M059J (cell line): ENCODE results near the gene KRTAP9-3. TPM values are rescaled to one million over a fixed set of nuclear protein-coding genes. Genes with fewer than 3 reads are reported as not detected.
"Not testable (repeated sequence)": the region's sequence is repeated elsewhere in the genome, so short reads cannot be mapped to it uniquely, and the experiment has no call there.

Experiments used
- DNase-seq: peaks from one replicate; pipeline ENCODE4 v3.0.0-alpha.2; 2012; ENCODE audit warnings: low read depth
- total RNA-seq: library from RNA; depleted of rRNA; stranded (reverse); fragments of >200 nt; shearing (Covaris generic); gene quantifications from 2 replicates; pipeline ENCODE4 v1.2.3, GENCODE V29; 2014; rRNA removed

Gene KRTAP9-3, protein sequence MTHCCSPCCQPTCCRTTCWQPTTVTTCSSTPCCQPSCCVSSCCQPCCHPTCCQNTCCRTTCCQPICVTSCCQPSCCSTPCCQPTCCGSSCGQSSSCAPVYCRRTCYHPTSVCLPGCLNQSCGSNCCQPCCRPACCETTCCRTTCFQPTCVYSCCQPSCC
- not detected in 2 replicates for total RNA-seq

DNA sequence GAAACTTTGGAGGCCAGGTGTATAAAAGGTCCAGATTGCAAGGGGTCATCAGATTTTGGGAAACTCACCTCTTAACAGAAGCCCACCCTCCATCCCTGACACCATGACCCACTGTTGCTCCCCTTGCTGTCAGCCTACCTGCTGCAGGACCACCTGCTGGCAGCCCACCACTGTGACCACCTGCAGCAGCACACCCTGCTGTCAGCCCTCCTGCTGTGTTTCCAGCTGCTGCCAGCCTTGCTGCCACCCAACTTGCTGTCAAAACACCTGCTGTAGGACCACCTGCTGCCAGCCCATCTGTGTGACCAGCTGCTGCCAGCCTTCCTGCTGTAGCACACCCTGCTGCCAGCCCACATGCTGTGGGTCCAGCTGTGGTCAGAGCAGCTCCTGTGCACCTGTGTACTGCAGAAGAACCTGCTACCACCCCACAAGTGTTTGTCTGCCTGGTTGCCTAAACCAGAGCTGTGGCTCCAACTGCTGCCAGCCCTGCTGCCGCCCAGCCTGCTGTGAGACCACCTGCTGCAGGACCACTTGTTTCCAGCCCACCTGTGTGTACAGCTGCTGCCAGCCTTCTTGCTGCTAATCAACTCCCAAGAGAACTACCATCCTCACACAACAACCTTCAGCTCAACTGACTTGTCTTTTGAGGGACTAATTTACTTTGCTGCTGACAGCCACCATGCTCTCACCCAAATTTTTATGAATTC lies at the start of gene KRTAP9-3:
Gene KRTAP9-3 (plus strand): TSS at position 51 of the 707 bp plus-strand sequence. CDS start 53 bp downstream, at position 104.
- DNase-seq = not testable (repeated sequence)

DNA sequence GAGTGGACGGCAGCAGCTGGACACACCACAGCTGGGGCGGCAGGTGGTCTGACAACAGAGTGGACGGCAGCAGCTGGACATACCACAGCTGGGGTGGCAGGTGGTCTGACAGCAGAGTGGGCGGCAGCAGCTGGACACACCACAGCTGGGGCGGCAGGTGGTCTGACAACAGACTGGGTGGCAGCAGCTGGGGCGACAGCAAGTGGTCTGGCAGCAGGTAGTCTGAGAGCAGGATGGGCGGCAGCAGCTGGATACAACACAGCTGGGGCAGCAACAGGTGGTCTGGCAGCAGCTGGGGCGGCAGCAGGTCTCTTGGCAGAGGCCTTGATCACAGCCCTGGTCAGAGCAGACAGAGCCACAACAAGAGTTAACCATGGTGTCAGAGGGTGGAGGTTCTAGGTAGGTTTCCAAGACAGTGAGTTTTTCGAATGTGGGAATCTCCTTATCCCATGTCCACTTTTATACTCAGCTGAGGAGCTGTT lies 47.7 kb upstream of the KRTAP9-3 start, which contains the start of gene KRTAP4-1:
Gene KRTAP4-1 (minus strand): TSS at position 432 of the 482 bp plus-strand sequence. CDS start 57 bp downstream, at position 375.
- DNase-seq = no peak

DNA sequence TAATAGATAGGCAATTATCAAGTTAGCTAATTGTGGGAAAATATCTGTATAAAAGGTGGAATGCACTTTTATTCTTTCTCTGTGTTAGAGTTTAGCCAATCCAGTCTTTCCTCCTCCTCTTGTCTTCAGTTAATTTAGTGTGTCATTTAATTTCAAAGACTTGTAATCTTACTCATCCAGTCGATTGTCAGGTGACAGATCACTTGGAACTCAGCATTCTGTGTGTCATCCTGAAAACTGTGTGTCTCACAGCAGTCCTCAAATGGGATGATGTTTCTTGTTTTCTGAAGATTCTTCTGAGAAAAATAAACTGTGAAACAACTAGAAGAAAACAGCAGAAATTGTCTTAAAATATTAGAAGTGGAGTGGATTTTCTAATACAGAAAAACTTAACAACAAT lies 47.2 kb upstream of the KRTAP9-3 start:
- peak; percentile 9 for DNase-seq

DNA sequence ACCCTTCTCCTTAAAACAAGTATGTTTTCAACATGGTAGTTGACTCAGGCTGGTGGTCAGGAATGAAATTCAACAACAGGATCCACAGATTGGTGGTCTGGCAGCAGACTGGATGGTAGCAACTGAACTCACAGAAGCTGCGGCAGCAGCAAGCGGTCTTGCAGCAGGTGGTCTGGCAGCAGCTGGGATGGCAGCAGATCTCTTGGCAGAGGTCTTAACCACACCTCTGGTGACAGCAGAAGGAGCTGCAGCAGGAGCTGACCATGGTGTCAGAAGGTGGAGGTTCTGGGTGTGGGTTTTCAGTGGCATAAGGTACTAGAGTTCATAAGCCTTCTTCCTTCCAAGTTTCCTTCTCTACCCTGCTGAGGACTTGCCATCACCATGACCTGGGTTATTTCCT lies 45.4 kb upstream of the KRTAP9-3 start:
- no peak for DNase-seq

DNA sequence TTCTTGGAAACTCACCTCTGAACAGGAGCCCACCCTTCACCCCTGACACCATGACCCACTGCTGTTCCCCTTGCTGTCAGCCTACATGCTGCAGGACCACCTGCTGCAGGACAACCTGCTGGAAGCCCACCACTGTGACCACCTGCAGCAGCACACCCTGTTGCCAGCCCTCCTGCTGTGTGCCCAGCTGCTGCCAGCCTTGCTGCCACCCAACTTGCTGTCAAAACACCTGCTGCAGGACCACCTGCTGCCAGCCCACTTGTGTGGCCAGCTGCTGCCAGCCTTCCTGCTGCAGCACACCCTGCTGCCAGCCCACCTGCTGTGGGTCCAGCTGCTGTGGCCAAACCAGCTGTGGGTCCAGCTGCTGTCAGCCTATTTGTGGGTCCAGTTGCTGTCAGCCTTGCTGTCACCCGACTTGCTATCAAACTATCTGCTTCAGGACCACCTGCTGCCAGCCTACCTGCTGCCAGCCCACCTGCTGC lies 42.4 kb upstream of the KRTAP9-3 start, which contains the start of gene KRTAP9-1:
Gene KRTAP9-1 (plus strand): TSS at position 51 of the 482 bp plus-strand sequence. CDS start 0 bp downstream, at position 51.
- not testable (repeated sequence) for DNase-seq

DNA sequence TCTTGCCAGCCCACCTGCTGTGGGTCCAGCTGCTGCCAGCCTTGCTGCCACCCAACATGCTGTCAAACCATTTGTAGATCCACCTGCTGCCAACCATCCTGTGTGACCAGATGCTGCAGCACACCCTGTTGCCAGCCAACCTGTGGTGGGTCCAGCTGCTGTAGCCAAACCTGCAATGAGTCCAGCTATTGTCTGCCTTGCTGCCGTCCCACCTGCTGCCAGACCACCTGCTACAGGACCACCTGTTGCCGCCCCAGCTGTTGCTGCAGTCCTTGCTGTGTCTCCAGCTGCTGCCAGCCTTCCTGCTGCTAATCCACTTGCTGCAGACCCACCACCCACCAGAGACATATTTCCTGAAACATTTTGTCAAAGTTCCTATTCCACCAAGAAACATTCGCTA lies 41.9 kb upstream of the KRTAP9-3 start:
- DNase-seq = no peak

DNA sequence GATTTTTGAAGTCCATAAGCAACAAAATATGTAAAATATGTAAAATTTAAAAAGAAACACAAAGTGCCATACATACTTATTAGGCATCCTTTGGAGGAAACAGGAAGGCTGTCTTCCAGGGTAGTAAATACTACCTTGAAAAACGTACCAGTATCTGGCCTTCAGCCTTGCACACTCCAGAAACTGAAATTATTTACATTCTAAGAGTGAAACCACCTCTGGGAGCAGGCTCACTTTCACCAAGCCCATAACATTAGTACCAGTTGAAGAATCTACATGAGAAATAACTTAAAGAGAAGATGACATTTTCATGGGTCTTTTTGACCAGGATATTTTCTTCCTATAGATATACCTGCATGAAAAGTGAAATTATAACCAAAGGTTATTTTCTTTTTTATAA lies 36.2 kb upstream of the KRTAP9-3 start:
- no peak for DNase-seq

DNA sequence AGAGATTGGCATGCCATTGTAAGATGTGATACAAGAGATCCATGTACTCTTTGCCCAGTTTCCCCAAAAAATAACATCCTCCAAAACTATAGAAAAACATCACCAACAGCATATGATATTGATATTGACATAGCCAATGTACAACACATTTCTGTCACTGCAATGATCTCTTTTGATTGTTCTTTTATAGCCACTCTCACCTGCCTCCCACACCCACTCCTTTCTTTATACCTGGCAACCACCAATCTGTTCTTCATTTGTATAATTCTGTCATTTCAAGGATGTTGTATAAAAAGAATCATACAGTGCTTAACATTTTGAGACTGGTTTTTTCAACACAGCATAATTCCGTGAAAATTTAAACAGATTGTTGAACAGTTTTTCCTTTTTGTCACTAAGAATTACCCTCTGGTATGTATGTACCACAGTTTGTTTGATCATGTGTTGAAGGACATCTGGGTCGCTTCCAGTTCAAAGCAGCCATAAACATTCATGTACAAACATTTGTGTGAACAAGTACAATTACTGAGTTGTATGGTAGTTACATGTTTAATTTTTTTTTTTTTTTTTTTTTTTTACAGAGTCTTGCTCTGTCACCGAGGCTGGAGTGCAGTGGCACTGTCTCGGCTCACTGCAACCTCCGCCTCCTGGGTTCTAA lies 32.7 kb upstream of the KRTAP9-3 start:
- no peak for DNase-seq

DNA sequence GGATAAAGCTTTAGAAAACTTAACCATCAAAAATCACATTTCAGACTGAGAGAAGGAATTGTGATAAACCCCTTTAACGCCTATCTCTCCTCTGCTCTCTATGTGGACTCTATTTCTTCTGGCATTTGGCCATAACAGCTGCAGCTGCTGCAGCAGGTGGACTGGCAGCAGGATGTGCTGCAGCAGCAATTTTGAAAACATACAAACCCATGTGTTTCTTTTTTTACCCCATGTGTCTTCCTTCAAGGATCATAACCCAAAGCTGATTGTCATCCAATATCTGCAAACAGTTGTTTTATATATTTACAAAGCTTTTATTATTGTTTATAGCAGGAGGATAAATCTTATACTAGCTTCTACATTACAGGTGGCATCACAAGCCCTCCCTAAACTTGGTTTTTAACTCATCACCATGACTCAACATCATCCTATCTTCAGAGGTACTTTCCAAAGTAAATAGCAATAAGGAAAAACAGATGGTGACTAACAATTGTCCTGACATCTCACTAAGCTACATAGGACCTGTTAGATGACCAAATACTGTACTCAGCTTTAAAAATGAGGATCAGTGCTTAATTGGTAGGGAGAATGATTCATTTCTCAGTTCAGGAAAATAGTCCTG lies 20.3 kb upstream of the KRTAP9-3 start:
- DNase-seq = peak; percentile 51

DNA sequence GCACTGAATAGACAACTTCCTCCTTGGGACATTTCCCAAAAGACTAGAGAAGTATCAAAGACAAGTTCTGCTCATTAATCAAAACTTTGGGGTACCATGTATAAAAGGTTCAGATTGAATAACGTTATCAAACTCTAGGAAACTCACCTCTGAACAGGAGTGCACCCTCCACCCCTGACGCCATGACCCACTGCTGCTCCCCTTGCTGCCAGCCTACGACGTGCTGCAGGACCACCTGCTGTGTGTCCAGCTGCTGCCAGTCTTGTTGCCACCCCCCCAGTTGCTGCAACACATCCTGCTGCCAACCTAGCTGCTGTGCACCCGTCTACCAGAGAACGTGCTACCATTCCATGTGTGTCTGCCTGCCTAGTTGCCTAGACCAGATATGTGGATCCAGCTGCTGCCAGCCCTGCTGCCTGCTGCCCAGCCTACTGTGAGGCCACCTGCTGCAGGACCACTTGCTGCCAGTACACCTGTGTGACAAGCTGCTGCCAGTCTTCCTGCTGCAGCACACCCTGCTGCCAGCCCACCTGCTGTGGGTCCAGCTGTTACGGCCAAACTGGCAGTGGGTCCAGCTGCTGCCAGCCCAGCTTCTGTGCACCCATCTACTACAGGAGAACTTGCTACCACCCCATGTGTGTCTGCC lies 19.6 kb upstream of the KRTAP9-3 start:
- no peak for DNase-seq

DNA sequence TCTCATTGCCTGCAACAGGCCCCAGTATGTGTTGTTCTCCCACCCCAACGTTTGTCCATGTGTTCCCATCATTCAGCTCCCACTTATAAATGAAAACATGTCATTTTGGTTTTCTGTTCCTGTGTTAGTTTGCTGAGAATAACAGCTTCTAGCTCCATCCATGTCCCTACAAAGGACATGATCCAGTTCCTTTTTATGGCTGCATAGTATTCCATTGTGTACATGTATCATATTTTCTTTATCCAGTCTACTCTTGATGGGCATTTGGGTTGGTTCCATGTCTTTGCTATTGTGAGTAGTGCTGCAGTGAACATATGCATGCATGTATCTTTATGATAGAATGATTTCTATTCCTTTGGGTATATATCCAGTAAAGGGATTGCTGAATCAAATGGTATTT lies 16.6 kb upstream of the KRTAP9-3 start:
- DNase-seq = no peak

DNA sequence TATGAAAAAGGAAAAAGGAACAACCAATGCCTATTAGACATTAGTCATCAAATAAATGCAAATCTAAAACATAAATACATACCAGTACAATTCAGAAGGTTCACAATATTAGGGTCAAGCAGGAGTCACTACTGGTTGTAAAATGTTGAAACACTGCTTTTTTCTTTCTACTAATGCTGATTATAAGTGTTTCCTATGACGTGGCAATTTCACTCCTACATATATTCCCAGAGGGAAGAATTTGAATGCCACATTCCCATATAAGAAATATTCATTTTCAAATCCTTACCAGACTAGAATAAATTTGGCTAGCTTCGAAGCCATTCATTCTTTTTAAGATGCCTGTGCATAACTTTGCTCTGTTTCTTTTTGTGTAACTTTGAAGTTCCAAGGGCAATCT lies 8.4 kb upstream of the KRTAP9-3 start:
- DNase-seq = no peak

DNA sequence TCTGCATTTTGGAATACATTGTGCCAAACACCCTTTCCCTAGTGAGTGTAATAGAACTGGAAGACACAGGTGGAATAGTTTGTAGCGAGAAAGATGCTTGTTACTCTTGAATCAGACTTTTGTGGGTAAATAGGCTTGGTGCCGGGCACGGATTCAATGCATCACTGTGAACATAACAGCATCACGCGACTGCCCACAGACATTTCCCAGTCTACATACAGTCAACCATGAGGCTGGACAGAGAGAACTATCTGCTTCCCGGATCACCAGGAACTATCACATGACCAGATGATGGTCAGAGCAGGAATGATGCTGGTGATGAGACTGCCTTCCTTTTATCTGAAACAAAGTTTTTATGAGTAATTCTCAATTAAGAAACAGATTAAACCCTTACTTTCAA lies 6.2 kb upstream of the KRTAP9-3 start:
- DNase-seq = no peak

DNA sequence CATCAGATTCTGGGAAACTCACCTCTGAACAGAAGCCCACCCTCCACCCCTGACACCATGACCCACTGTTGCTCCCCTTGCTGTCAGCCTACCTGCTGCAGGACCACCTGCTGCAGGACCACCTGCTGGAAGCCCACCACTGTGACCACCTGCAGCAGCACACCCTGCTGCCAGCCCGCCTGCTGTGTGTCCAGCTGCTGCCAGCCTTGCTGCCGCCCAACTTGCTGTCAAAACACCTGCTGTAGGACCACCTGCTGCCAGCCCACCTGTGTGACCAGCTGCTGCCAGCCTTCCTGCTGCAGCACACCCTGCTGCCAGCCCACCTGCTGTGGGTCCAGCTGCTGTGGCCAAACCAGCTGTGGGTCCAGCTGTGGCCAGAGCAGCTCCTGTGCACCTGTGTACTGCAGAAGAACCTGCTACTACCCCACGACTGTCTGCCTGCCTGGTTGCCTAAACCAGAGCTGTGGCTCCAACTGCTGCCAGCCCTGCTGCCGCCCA lies 5.6 kb upstream of the KRTAP9-3 start, which contains the start of gene KRTAP9-2:
Gene KRTAP9-2 (plus strand): TSS at position 51 of the 498 bp plus-strand sequence. CDS start 7 bp downstream, at position 58.
- not testable (repeated sequence) for DNase-seq

DNA sequence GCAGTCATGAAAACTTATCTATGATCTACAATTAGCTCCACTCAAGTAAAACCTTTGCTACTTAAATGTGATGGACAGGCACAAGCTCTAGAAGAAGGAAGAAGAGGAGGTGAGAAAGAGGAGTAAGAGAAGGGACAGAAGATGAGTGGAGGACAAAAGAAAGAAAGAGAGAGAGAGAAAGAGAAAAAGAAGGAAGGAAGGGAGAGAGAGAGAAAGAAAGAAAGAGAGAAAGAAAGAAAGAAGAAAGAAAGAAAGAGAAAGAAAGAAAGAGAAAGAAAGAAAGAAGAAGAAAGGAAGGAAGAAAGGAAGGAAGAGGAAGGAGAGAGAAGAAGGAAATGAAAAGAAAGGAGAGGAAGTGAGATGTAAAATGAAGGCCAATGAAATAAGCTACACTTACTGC lies 2.2 kb upstream of the KRTAP9-3 start:
- no peak for DNase-seq

DNA sequence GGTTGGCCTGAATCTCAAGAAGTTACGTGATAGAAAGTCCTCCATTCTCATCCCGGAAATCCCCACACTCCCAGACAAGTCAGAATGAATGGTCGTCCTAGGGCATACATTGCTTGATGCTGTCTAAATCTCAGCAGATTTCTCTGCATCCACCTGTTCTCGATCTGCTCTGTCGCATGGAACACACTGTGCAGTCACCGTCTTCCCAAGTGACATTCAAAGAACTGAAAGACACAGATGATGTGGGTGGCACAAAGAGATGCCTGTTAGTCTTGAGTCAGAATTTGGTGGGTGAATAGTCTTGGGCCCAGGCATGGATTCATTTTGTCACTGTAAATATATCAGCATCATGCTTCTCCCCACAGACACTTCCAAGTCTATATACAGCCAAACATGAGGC lies 518 bp upstream of the KRTAP9-3 start:
- no peak for DNase-seq

DNA sequence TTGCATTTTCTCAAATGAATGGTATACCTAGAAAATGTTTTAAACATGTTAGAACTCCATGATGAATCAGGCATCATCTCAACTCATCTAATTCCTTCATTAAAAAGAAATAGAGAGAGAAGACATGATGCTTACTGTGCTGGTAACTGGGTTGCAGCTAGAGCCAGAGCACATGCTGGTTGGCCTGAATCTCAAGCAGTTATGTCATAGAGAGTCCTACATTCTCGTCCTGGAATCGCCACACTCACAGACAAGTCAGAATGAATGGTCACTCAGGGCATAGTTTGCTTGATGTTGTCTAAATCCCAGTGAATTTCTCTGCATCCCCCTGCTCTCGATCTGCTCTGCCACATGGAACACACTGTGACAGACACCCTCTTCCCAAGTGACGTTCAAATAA lies 4.9 kb downstream of the KRTAP9-3 start:
- DNase-seq = not testable (repeated sequence)

DNA sequence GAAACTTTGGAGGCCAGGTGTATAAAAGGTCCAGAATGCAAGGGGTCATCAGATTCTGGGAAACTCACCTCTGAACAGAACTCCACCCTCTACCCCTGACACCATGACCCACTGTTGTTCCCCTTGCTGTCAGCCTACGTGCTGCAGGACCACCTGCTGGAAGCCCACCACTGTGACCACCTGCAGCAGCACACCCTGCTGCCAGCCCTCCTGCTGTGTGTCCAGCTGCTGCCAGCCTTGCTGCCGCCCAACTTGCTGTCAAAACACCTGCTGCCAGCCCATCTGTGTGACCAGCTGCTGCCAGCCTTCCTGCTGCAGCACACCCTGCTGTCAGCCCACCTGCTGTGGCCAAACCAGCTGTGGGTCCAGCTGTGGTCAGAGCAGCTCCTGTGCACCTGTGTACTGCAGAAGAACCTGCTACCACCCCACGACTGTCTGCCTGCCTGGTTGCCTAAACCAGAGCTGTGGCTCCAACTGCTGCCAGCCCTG lies 5.7 kb downstream of the KRTAP9-3 start, which contains the start of gene KRTAP9-8:
Gene KRTAP9-8 (plus strand): TSS at position 51 of the 489 bp plus-strand sequence. CDS start 53 bp downstream, at position 104.
- not testable (repeated sequence) for DNase-seq

DNA sequence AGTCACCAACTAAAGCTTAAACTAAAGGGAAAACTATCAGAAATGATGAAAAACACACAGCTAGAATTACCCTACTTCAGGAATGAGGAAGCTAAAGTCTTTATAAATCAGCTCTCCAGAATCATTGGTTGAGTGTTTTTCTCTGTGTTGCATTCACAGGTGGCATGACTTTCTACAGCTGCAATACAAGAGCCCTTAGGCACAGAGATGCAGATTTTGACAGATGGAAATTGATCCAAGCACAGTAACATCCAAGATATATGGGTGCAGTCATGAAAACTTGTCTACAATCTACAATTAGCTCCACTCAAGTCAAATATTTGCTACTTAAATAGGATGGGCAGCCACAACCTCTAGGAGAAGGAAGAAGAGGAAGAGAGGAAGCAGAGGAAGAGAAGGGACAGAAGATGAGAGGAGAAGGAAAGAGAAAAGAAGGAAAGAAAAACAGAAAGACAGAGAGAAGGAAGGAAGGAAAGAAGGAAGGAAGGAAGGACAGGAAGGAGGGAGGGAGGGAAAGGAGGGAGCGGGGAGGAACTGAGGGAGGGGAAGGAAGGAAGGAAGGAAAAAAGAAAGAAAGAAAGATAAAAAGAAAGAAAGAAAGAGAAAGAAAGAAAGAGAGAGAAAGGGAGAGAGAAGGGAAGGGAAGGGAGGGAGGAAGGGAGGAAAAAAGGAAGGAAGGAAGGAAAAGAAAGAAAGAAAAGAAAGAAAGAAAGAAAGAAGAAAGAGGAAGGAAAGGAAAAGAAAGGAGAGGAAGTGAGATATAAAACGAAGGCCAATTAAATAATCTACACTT lies 14.9 kb downstream of the KRTAP9-3 start:
- DNase-seq = not testable (repeated sequence)
